Measurements from ENCODE around the gene SLC25A6. TPM values are rescaled to one million over a fixed set of nuclear protein-coding genes. Genes with fewer than 3 reads are reported as not detected.
A peak's percentile ranks its signal among the peaks of the same experiment; 100 is the strongest.

The SLC25A6 gene
- polyA plus RNA-seq, 1 donor (not counting 4 experiments of a cell fraction or from before 2014, with no cell fraction given), result 179 TPM

GRCh38 chrX:1336331-1336943 lies 55.5 kb downstream of the SLC25A6 start, which contains the start of gene IL3RA:
TSS of gene IL3RA (plus strand) at chrX:1336785. CDS start at chrX:1341766, 4,981 bp downstream.
- no peaks in the 10 kb centered on the region for H3K79me2 ChIP-seq (ENCODE audit: control insufficient read depth, insufficient read depth, low read length)
- no peaks in the 10 kb centered on the region for H3K4me1 ChIP-seq (ENCODE audit: control insufficient read depth, extremely low read depth, insufficient read depth, low read length)
- dilution Hi-C loops (cut with MboI; ENCODE audit: extremely low pct_ligation_motif_present, low sequenced_read_pairs), result no loop called here
- FAIRE-seq (no peak), DNase-seq (ENCODE audit: low read depth, low spot score) (no peak)
- no peak within 1 kb of the TSS for H3K27ac ChIP-seq (ENCODE audit: control insufficient read depth, insufficient read depth, low read length)
- H4K20me1 ChIP-seq (ENCODE audit: control insufficient read depth, extremely low read depth, insufficient read depth, low read length), result no peaks in the 10 kb centered on the region
- no peaks in the 10 kb centered on the region for H3K27me3 ChIP-seq (ENCODE audit: control insufficient read depth, extremely low read depth, insufficient read depth, low read length)
- H3K4me2 ChIP-seq (ENCODE audit: control insufficient read depth, extremely low read depth, insufficient read depth, low read depth, low read length), result peak within 1 kb of the TSS; percentile 41
- no peaks in the 10 kb centered on the region for H3K36me3 ChIP-seq (ENCODE audit: control insufficient read depth in 2 of 2, extremely low read depth in 1 of 2, insufficient read depth in 2 of 2, low read length in 2 of 2)
- no peak within 1 kb of the TSS for H3K9ac ChIP-seq (ENCODE audit: control insufficient read depth, extremely low read depth, insufficient read depth, low read length)
- H3K9me3 ChIP-seq (ENCODE audit: control insufficient read depth, low read depth, low read length), result peaks cover 5% of the 10 kb centered on the region
- H3K9me1 ChIP-seq (ENCODE audit: control insufficient read depth, extremely low read depth, insufficient read depth, low read length), result no peaks in the 10 kb centered on the region
- H2AFZ ChIP-seq (ENCODE audit: control insufficient read depth, low read length), result no peak within 1 kb of the TSS
- TF ChIP-seq, protein P1, sequence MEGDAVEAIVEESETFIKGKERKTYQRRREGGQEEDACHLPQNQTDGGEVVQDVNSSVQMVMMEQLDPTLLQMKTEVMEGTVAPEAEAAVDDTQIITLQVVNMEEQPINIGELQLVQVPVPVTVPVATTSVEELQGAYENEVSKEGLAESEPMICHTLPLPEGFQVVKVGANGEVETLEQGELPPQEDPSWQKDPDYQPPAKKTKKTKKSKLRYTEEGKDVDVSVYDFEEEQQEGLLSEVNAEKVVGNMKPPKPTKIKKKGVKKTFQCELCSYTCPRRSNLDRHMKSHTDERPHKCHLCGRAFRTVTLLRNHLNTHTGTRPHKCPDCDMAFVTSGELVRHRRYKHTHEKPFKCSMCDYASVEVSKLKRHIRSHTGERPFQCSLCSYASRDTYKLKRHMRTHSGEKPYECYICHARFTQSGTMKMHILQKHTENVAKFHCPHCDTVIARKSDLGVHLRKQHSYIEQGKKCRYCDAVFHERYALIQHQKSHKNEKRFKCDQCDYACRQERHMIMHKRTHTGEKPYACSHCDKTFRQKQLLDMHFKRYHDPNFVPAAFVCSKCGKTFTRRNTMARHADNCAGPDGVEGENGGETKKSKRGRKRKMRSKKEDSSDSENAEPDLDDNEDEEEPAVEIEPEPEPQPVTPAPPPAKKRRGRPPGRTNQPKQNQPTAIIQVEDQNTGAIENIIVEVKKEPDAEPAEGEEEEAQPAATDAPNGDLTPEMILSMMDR (optimal IDR thresholded peaks at IDR 0.05 in 1 of 3, IDR thresholded peaks at IDR 0.05 in 1 of 3, conservative IDR thresholded peaks at IDR 0.05 in 1 of 3; ENCODE audit: extremely low read depth in 1 of 3, insufficient read depth in 2 of 3, low read length in 3 of 3), result no peak
- no peak for TF ChIP-seq EZH2 (IDR thresholded peaks at IDR 0.05; ENCODE audit: low read length)
- no peak within 1 kb of the TSS for H3K4me3 ChIP-seq (ENCODE audit: control insufficient read depth in 2 of 3, extremely low read depth in 1 of 3, insufficient read depth in 2 of 3, low read depth in 1 of 3, low read length in 3 of 3)

Other genes with a start within 250 kb of the SLC25A6 start
- not detected in 3 replicates for gene CRLF2, start 179.5 kb downstream of the SLC25A6 start, polyA plus RNA-seq
- gene CSF2RA, start 123.3 kb downstream of the SLC25A6 start, polyA plus RNA-seq, result 0.08 to 0.15 TPM (median 0.13 TPM) in 3 replicates
- gene IL3RA, start 55.3 kb downstream of the SLC25A6 start, polyA plus RNA-seq, result not detected in 3 replicates
- gene ASMTL, start 60.8 kb upstream of the SLC25A6 start, polyA plus RNA-seq, result 13.8 to 16.3 TPM (median 15.2 TPM) in 3 replicates
- gene P2RY8, start 145.1 kb upstream of the SLC25A6 start, polyA plus RNA-seq, result not detected in 3 replicates
- gene AKAP17A, start 199.5 kb upstream of the SLC25A6 start, polyA plus RNA-seq, result 12.8 to 15.1 TPM (median 13.8 TPM) in 3 replicates
- gene ASMT, start 222.9 kb upstream of the SLC25A6 start, polyA plus RNA-seq, result 0.08 to 0.23 TPM in 2 of 3 replicates, not detected in the other

Measured in keratinocyte (primary cell).